ENCODE data around the gene RCN2.

RCN2 gene

DNA sequence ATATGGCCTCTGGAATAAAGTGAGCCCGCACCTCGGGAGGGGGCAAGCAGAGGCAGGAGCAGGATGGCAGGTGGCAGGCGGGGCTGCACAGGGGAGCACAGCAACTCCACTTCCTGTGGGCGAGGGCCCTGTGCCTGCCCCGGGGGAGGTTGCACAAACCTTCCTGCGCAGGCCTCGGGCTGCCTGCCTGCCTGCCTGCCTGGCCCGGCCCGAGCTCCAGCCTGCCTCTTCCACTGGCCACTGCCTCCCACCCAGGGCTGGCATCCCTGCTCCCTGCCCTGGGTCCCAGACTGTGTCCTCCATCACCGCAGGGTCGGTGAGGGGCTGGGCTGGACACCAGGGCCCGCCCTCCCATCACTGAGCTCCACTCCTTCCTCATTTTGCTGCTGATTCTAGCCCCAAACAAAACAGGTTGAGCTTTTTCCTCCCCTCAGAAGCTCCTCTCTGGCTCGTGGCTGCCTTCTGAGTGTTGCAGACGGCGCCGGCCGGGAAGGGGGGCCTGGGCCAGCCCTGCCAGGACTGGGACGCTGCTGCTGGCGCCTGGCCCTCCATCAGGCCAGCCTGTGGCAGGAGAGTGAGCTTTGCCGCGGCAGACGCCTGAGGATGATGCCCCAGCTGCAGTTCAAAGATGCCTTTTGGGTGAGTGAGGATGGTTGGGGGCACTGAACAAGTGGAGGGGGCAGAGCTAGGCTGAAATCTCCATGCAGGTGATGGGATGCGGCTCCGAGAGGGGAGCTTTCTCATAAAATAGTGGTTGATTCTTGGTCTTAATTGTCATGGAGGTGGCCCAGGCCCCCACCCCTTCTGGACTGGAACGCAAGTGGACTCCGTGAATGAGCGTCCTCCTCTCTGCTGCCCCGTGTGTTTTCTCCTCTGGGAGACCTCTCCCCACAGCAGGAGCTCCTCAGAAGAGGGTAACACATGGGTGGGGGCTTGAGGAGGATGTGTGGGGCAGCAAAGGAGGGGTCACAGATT lies 63.7 kb downstream of the RCN2 start, which contains the start of gene PSTPIP1:
TSS of gene PSTPIP1 (plus strand) at position 156 of the 975 bp plus-strand sequence. CDS start at position 604, 448 bp downstream.
- DNase-seq, result peak; percentile 51

DNA sequence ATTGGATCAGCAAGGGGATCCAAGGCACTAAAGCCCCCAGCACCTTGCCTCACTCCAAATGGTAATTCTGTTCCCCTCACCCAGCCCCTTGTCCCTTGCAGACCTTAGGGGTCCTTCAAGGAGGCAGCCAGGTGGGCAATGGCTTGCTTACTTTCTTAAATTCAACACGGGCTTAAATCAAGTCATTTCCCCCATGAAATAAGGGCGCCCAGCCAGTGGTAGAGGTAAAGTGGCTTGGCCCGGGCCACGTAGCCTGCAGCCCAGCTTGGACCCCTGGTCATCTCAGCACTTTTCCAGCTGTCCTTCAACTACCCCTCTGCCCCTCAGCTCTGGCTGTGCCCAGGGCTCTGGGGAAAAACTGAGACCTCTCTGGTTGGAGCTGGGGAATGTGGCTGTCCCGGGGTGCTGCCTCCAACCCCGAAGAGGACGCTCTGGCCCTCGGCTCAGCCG lies 64.6 kb downstream of the RCN2 start:
- DNase-seq, result no peak

DNA sequence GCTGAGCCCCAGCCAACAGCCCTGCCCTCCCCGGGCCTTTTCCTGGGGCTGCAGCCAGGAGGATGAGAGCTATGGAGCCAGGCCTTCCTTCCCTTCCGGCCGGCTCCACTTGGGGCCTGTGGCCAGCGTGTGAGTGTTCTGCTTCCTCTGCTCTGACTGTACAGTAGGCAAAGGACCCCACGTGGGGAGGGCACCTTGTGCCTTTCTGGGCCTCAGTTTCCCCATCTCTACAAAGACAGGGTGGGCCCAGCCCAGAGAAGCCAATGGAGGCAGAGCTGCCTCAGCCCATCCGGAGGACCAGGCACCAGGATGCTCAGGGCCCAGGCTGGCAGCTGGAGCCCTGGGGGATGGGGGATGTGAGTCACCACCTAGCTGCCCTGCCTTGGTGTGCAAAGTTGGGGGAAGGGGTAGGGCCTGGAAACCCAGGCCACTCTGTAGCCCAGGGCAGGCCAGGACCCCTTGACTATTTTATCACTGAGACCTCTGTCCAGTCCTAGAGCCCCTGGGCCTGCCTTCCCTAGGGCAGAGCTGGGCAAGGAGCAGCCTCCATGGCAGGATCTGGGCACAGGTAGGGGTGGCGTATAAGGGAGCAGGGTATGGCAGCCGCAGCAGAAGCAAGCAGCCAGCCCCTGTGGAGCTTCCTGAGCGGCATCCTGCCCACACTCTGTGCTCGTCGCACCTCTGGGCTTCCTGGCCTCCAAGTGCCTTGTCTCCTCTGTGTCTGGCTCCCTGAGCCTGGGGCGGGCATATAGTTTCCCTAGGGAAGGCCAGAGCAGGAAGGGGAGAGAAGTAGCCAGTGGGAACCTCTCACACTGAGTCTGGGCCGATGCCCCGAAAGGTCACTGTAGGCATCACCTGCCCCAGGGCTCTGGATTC lies 65.2 kb downstream of the RCN2 start:
- peak; percentile 51 for DNase-seq

DNA sequence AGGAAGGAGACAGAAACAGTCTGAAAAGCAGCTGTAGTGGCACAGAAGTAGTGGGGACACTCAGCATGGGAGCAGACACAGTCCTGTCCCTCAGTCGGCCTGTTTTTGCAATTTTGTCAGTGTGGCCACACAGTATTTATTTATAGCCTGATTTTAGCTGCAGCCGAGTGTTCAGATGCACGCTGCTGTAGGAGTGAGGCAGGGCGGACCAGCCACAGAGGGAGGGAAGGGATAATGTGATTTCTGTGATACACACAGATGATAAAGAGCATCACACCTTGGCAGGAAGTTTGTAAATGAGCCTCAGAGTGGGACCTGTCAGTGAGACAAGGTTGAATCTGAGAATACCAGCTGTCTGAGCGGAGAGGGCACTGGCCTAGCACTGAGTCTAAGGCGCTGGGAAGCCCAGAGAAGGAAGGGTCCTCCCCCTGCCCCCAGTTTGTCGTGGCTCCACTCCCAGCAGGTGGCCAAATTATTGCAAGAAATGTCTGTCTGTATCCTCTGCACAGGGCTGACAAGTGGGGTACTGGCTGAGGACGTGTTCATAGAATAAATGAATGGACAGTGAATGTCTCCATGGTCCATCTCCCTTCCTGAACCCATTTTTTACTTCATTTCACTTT lies 67.2 kb downstream of the RCN2 start:
- DNase-seq, result no peak

DNA sequence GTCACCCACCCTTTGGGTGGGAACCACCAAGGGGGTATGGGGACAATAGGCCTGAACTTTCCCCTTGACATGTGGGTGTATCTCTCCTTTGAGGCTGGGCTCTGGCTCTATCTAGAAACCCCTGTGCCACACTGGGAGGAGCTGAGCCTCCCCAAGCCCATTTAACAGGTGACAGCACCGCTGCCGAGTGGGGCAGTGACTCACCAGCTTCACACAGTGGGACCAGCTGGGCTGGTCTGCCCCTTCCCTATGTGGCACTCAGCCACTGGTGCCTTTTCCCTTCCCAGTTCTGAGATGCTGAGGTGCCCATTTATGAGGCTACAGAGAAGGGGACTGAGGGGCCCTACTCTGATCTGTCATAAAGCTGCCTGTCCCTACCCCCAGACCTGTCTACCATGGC lies 68.4 kb downstream of the RCN2 start:
- DNase-seq, result no peak

DNA sequence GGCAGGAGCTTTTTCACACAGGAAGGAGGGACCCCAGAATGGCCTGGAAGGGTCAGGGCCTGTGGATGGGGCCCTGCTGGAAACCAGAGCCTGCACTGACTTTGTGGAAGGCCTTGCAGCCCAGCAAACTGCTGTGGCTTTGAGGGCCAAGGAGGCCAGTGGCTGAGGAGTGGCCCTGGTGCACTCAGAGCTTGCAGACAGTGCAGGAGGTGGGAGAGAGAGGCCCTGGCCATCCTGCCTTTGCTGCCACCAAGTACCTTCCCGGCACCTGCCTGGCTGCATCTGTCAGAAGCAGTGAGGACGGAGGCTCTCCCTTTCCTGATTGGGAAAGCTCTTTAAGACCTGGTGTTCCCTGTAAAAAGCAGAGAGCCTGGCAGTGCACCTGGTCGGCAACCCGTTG lies 69.8 kb downstream of the RCN2 start:
- DNase-seq, result no peak

DNA sequence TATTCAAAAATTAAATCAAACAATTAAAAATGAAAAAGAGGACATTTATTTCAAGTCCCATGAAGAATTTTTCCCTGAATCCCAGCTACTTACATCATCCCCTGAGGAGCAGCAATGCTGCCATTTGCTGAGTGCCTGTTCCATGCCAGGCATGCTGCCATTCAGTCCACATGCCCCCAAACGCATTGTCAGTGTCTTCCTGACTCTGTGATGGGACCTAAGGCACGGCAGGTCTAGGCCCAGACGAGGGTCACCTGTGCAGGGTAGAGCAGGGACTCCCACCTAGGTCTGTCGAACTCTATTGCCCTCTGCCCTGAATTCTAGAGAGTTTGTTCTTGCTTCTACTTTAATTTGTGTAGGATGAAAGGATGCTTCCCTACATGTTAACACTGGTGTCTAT lies 70.4 kb downstream of the RCN2 start:
- DNase-seq, result no peak

DNA sequence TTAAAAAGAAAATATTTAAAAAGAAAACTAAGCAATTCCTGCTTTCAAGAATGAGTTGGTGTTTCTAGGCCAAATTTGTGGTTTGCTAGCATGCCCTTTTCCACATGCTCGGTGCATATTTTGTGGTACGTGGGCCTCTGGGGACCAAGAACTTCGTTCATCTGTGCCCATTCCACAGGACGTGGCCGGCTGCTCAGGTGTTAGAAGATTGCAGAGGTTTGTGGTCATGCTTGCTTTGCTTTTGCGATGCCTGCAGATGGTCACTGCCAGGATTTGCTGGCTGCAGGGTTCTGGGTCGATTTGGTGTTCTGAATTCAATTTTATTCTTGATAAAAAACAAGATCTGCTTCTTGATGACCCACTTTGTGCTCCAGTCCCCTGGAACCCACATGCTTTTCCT lies 70.9 kb downstream of the RCN2 start:
- no peak for DNase-seq

DNA sequence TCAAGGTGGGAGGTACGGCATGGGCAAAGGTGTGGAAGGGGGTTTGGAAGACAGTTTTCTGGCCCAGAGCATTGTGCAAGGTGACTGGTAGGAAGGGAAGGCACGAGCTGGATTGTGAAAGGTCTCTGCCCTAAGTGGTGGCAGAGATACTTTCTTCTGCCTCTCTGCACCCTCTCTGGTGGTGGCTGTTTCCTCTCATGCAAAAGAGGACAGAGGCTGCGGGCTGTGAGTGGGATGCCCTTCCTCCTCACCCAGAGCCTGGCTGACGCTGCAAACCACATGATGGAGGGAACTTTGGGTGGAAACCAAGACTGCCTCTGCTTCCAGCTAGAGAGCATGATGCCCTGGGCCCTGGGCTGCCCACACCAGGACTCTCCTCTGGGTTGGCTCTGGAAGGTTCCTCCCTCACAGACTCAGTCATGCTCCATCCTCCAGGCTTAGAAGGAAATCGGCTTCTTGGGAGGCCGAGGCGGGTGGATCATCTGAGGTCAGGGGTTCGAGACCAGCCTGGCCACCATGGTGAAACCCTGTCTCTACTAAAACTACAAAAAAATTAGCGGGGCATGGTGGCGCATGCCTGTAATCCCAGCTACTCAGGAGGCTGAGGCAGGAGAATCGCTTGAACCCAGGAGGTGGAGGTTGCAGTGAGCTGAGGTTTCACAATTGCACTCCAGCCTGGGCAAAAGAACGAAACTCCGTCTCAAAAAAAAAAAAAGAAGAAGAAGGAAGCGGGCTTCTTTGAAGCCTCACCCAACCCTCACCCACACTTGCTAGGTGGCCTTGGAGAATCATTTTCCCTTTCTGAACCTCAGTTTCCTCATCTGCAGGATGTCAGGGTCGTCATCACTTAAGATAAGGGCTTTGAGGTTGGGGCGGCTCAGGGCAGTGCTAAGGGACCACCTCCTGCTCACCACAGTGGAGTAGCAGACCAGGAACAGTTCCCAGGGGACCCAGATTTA lies 71.7 kb downstream of the RCN2 start:
- DNase-seq, result peak; percentile 93
